Glutamatergic neuron (in vitro differentiated cells): ENCODE data around the gene EPHX1. TPM values are rescaled to one million over a fixed set of nuclear protein-coding genes. Genes with fewer than 3 reads are reported as not detected.
A peak's percentile ranks its signal among the peaks of the same experiment; 100 is the strongest.

Experiments
- DNase-seq: peaks from one replicate; pipeline ENCODE4 v3.0.0; 2022
- H3K27ac Mint-ChIP-seq: one replicate; pipeline ENCODE4 v1.8.0; 2020; ENCODE audit warnings: mild to moderate bottlenecking, mixed read lengths, inconsistent platforms; ENCODE audit not compliant: unreplicated experiment
- H3K27me3 Mint-ChIP-seq: one replicate; pipeline ENCODE4 v1.8.0; 2020; ENCODE audit warnings: mild to moderate bottlenecking, moderate library complexity, mixed read lengths, inconsistent platforms; ENCODE audit not compliant: unreplicated experiment
- H3K36me3 Mint-ChIP-seq: one replicate; pipeline ENCODE4 v1.8.0; 2020; ENCODE audit warnings: mild to moderate bottlenecking, mixed read lengths, inconsistent platforms; ENCODE audit not compliant: unreplicated experiment
- H3K4me1 Mint-ChIP-seq: one replicate; pipeline ENCODE4 v1.8.0; 2020; ENCODE audit warnings: mild to moderate bottlenecking, low read depth, mixed read lengths, inconsistent platforms; ENCODE audit not compliant: unreplicated experiment
- H3K4me3 Mint-ChIP-seq: one replicate; pipeline ENCODE4 v1.8.0; 2020; ENCODE audit warnings: mild to moderate bottlenecking, mixed read lengths, inconsistent platforms; ENCODE audit not compliant: unreplicated experiment
- H3K9me3 Mint-ChIP-seq: one replicate; pipeline ENCODE4 v1.8.0; 2020; ENCODE audit warnings: mild to moderate bottlenecking, moderate library complexity, mixed read lengths, inconsistent platforms; ENCODE audit not compliant: unreplicated experiment
- total RNA-seq: library from RNA; stranded (reverse); fragmentation: NEBNext Ultra II Directional; extraction: Animal tissue kit (Norgen Biotek cat#: 25700); gene quantifications from one replicate; pipeline ENCODE4 v1.2.1, GENCODE V29; 2021; ENCODE audit not compliant: unreplicated experiment
- TF ChIP-seq, protein P1 (sequence below): fragments of 200-600 bp; sonication (generic); IDR thresholded peaks from one replicate; pipeline ENCODE4 v1.5.0; 2021; ENCODE audit not compliant: partially characterized antibody, unreplicated experiment

Gene EPHX1
- total RNA-seq, 1 donor from 2014 or later: 60.4 TPM

DNA sequence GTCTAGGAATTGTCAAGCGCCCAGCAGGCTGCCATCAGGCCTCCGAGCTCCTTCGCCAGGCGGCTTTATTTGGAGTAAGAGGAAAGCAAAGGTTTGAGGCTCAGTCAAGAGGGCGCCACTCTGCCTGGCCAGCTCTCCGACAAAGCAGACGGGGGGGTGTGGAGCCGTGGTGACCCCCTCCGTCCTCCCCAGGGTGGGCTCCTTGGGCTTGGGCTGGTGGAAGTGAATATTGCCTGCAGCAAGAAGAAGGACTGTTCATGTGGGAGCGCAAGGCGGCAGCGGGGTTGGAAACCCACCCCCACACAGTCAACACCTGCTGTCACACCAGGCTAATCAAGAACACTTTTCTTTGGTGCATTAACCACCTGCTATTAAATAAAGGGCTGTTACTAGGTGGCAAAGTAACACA, 14.6 kb downstream of the EPHX1 start:
- peaks cover 49% of the 10 kb centered on the region for H3K4me1 Mint-ChIP-seq
- peaks cover 8% of the 10 kb centered on the region for H3K27me3 Mint-ChIP-seq
- H3K4me3 Mint-ChIP-seq: peak overlapping the region; percentile 71
- no peak for DNase-seq
- TF ChIP-seq, protein P1, sequence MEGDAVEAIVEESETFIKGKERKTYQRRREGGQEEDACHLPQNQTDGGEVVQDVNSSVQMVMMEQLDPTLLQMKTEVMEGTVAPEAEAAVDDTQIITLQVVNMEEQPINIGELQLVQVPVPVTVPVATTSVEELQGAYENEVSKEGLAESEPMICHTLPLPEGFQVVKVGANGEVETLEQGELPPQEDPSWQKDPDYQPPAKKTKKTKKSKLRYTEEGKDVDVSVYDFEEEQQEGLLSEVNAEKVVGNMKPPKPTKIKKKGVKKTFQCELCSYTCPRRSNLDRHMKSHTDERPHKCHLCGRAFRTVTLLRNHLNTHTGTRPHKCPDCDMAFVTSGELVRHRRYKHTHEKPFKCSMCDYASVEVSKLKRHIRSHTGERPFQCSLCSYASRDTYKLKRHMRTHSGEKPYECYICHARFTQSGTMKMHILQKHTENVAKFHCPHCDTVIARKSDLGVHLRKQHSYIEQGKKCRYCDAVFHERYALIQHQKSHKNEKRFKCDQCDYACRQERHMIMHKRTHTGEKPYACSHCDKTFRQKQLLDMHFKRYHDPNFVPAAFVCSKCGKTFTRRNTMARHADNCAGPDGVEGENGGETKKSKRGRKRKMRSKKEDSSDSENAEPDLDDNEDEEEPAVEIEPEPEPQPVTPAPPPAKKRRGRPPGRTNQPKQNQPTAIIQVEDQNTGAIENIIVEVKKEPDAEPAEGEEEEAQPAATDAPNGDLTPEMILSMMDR: no peak
- peak overlapping the region; percentile 92 for H3K27ac Mint-ChIP-seq
- H3K9me3 Mint-ChIP-seq: peaks cover 3% of the 10 kb centered on the region
- no peaks in the 10 kb centered on the region for H3K36me3 Mint-ChIP-seq

GRCh38 chr1:225825078-225825477, 15.2 kb downstream of the EPHX1 start:
- TF ChIP-seq, protein P1: no peak

DNA sequence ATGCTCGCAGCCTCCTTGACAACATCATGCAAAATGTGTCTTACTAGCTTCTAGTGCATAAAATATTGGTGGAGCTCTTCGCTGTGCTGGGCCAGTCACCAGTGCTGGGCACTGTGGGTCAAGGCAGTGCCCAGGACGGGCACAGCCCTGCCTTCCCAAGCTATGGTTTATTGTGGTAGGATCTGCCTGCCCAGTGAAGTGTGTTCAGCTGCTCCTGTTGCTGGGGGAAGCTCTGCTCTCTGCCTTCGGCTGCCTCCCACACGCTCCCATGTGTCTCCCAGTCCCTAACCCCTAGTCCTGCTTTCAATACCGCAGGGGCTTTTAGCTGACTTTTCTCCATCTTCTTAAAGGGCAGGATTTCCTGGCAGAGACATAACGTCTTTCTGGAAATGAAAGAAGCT, 15.7 kb downstream of the EPHX1 start:
- DNase-seq: no peak
- Mint-ChIP-seq H3K4me1 (peaks cover 45% of the 10 kb centered on the region), H3K4me3 (peak overlapping the region; percentile 72), H3K27ac (peak overlapping the region; percentile 92), H3K9me3 (peaks cover 3% of the 10 kb centered on the region), H3K27me3 (peaks cover 8% of the 10 kb centered on the region), H3K36me3 (no peaks in the 10 kb centered on the region)
- TF ChIP-seq, protein P1: no peak

More at GRCh38 chr1:225825078-225825477, 15.2 kb downstream of the EPHX1 start:
- Mint-ChIP-seq H3K4me3 (peak overlapping the region; percentile 71), H3K36me3 (no peaks in the 10 kb centered on the region), H3K4me1 (peaks cover 45% of the 10 kb centered on the region), H3K9me3 (peaks cover 3% of the 10 kb centered on the region), H3K27ac (peak overlapping the region; percentile 92), H3K27me3 (peaks cover 8% of the 10 kb centered on the region)
- no peak for DNase-seq

DNA sequence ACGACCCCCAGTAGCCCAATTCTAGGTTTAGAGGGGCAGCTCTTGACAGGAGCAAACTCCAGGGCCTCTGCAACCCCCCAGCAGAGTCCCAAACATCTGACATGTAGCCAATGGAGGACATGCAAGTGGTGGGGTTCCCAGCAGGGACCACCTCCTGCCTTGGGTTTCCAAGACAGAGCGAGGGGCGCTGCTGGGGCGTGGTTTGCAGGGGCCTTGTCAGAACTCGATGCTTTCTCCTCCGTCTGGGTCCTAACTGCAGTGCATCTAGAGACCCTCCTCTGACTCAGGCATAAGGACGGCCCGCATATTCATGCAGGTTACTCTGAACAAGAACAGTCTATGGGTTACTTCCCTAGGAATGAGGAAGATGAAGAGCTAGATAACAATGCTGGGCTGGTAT, 17.2 kb downstream of the EPHX1 start:
- TF ChIP-seq, protein P1: no peak
- Mint-ChIP-seq H3K4me1 (peaks cover 43% of the 10 kb centered on the region), H3K36me3 (peaks cover 4% of the 10 kb centered on the region), H3K9me3 (peaks cover 2% of the 10 kb centered on the region), H3K27me3 (peaks cover 8% of the 10 kb centered on the region), H3K27ac (no peak overlapping the region), H3K4me3 (peak overlapping the region; percentile 15)
- DNase-seq: no peak

DNA sequence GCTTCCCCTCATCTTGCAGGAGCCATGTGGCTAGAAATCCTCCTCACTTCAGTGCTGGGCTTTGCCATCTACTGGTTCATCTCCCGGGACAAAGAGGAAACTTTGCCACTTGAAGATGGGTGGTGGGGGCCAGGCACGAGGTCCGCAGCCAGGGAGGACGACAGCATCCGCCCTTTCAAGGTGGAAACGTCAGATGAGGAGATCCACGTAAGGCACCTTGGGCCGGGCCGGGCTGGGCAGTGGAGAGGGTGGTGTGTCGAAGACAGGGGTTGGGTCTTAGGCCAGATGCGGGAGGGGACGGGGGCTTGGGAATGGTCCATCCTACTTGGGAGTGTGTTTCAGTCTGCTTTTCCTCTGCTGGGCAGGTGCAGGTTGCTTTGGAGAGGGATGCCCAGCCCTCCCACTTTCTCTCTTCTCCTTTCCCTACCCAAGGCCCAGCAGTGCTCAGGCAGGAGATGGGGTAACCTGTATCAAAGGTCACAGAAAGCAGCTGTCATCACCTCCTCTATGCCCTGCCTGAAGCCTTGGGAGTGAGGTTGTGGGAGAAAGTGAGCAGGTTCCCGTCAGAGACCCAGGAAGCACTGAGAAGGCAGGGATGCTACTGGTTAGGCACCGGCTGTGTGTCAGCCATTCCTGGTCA, 18.9 kb downstream of the EPHX1 start:
- DNase-seq: no peak
- peaks cover 32% of the 10 kb centered on the region for H3K4me1 Mint-ChIP-seq
- no peaks in the 10 kb centered on the region for H3K9me3 Mint-ChIP-seq
- H3K27me3 Mint-ChIP-seq: peaks cover 8% of the 10 kb centered on the region
- TF ChIP-seq, protein P1: no peak
- peaks cover 4% of the 10 kb centered on the region for H3K36me3 Mint-ChIP-seq
- no peak overlapping the region for H3K4me3 Mint-ChIP-seq
- no peak overlapping the region for H3K27ac Mint-ChIP-seq
